ENCODE data around the gene BIVM.
A peak's percentile ranks its signal among the peaks of the same experiment; 100 is the strongest.

The BIVM gene

DNA sequence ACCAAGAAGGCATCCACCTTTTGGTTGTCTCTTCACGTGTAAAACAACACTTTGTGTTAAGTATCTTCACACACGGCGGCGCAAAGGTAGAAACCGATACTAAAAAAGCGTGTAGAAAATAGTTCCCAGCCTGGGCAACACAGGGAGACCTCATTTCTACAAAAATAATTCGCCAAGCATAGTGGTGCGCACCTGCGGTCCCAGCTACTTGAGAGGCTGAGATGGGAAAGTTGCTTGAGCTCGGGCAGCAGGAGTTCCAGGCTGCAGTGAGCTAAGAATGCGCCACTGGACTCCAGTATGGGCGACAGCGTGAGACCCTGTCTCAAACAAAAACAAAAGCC lies 46.3 kb downstream of the BIVM start:
- DNase-seq (ENCODE audit: low read depth in 2 of 2): no peak

DNA sequence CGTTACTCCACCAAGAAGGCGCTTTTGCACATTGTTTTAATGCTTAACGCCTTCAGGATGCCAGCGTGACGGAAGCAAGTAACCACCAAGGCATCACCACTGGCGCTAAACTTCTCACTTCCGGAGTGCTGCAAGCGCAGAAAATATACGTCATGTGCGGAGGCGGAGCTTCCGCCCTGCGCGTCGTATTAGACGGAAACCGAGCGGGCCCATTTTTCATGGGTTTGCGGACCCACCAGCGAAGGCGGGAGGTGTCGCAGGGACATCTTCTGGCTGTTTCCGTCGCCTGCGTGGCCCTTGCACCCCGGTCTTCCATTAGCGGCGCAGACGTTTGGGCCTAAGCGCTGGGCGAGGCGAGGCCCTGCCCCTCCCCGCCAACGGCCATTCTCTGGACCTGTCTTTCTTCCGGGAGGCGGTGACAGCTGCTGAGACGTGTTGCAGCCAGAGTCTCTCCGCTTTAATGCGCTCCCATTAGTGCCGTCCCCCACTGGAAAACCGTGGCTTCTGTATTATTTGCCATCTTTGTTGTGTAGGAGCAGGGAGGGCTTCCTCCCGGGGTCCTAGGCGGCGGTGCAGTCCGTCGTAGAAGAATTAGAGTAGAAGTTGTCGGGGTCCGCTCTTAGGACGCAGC lies 46.8 kb downstream of the BIVM start, which contains the start of gene ERCC5:
ERCC5 (plus strand) TSS at position 403 of the 631 bp plus-strand sequence. CDS start 235 bp downstream, outside the sequence.
- peak; percentile 89 for DNase-seq (ENCODE audit: low read depth in 2 of 2)

DNA sequence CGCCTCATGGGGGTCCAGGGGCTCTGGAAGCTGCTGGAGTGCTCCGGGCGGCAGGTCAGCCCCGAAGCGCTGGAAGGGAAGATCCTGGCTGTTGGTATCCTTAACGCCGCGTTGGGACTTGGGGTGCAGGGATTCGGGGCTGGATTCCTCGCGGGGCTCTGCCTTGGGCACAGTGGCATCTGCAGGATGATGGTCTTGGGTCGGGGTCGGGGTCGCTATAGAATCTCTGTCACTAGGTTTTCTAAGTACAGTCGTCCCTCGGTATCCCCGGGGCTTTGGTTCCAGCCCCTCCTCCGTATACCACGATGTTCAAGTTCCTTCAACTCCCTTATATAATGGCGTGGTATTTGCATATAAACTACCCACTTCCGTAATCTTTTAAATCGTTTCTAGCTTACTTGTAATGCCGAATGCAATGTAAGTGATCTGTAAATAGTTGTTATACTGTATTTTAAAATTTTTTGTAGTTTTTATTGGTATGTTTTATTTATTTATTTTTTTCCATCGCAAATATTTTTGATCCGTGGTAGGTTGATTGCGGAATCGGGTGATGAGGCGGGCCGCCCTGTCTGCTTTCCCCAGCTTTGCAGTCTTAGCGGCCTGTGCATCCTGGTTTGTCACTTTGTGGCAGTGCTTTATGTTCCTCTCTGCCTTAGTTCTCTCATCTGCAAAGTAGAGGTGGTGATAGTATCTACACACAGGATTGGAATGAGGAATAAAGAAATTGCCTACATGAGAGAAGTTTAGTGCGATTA lies 47.5 kb downstream of the BIVM start:
- no peak for DNase-seq (ENCODE audit: low read depth in 2 of 2)

DNA sequence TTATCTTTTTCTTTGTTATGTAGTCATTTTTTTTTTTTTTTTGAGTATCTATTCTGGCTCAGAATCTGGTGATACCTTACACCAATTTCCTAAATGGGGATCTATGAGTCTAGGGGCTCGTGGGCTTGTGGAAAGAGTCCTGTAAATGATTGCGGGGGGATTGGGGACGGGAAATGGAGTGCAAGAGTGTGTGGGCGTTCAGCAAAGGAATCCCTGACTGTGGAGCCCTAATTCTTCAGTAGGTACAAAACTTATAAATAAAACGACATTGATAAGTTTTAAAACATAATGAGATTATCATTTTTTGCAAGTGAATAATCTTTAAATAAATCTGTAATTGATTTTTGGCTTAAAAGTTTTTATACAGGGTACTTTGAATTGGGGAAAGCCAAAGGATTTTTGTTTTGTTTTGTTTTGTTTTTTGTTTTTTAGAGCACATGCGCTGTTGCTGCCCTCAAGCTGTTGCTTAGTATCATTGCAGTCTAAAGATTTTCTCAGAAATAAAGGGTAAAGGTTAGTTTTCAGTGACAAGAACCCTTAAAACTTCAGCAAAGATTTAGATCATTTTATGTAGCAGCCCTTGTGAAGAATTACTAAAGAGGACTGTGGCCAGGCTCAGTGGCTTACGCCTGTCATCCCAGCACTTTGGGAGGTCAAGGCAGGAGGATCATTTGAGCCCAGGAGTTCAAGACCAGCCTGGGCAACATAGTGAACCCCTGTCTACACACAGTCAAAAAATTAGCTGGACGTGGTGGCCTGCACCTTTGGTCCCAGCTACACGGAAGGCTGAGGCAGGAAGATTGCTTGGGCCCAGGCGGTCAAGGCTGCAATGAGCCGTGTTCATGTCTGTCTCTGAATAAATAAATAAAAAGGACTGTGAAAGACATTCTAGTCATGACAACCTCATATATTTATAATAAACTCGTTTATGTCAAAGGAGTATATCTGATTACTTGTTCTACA lies 48.6 kb downstream of the BIVM start:
- DNase-seq (ENCODE audit: low read depth in 2 of 2): no peak

DNA sequence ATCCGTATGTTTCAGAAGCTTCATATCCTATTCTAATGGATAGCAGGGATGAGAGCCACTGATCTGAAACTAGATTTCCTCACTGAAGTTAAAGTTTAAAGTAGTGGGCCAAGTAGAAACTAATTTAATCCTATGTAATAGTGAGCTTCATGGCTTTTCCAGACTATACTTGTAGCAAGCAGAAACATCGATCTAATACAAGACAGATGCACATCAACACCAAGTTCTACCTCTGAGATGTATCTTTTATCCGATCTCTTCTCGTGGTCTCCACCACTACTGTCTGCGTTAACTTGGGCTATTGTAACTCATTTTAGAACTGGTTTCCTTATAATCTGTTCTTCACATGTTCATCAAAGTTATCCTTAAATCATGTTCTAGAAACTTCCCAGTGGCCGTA lies 50.0 kb downstream of the BIVM start:
- no peak for DNase-seq (ENCODE audit: low read depth in 2 of 2)

DNA sequence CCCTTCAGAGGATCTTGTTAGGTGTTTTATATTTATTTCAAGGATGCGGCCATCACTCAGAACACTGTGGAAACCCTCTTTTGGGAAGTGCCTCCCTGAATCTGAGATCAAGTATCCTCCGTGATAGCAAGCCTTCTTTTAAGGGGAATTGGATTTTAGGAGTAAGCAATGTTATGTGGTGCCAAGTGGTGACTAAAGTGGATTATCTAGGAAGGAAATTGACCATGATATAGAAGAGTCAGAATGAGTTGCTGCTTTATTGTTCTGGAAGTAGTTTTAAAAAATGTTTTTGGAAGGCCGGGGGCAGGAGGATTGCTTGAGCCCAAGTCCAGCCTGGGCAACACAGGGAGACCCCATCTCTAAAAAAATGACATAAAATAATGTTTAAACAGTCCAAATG lies 53.6 kb downstream of the BIVM start:
- DNase-seq (ENCODE audit: low read depth in 2 of 2): no peak

DNA sequence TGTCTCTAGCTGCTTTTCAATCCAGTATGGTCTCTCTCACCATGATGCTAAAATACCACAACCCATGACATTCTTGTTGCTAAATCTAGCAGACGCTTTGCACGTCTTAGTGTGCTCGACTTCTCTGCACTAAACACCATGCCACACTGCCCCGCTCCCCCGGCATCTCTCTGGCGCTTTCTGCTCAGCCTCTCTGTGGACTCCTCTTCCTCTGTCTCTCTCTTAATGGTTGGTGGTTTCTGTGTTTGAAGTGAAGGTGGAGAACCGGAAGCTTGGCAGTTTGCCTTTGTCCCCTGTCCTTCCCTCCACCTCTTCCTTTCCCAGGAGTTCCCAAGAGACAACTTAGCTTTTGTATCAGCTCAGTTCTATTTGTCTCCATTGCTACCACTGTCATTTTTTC lies 55.8 kb downstream of the BIVM start:
- no peak for DNase-seq (ENCODE audit: low read depth in 2 of 2)

DNA sequence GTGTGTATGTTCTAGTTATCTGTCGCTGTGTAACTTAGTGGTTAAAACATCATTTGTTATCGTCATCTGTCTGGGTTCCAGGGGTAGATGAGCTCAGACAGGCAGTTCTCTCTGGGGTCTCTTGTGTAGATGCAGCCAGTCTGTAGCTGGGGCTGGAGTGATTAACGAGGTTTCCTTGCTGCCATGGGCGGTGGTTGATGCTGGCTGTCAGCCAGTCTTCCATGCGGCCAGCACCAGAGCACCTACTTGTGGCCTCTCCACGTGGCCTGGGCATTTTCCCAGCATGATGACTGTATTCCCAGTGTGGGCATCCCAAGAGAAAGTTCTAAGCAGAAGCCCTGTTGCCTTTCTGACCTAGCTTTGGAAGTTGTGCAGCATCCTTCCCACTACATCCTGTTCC lies 57.6 kb downstream of the BIVM start:
- DNase-seq (ENCODE audit: low read depth in 2 of 2): no peak

DNA sequence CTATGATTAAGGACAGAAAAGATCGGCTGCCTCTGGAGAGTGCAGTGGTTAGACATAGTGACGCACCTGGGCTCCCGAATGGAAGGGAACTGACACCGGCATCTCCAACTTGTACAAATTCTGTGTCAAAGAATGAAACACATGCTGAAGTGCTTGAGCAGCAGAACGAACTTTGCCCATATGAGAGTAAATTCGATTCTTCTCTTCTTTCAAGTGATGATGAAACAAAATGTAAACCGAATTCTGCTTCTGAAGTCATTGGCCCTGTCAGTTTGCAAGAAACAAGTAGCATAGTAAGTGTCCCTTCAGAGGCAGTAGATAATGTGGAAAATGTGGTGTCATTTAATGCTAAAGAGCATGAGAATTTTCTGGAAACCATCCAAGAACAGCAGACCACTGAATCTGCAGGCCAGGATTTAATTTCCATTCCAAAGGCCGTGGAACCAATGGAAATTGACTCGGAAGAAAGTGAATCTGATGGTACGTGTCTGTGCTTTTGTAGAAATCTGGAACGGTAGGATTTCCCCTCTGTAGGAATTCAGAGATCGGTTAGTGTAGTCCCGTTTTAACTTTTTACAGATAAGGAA lies 63.8 kb downstream of the BIVM start:
- no peak for DNase-seq (ENCODE audit: low read depth in 2 of 2)

DNA sequence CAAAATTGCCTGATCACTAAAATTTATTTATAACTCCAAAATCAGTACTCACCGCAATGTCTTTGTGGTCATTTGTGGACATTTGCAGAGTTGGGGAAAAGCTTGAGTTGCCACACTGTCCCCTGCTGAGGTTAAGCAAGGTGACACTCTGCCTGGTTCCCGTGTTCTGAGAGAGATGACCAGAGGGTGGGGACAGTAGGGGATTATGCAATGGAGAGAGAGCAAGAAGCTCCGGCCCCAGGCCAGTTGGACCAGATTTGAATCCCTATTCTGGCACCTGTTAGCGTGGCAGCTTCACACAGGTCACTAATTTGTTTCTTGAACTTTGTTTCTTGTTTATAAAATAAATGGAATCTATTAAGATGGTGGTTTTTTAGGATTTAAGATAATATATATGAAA lies 64.7 kb downstream of the BIVM start:
- DNase-seq (ENCODE audit: low read depth in 2 of 2): no peak

DNA sequence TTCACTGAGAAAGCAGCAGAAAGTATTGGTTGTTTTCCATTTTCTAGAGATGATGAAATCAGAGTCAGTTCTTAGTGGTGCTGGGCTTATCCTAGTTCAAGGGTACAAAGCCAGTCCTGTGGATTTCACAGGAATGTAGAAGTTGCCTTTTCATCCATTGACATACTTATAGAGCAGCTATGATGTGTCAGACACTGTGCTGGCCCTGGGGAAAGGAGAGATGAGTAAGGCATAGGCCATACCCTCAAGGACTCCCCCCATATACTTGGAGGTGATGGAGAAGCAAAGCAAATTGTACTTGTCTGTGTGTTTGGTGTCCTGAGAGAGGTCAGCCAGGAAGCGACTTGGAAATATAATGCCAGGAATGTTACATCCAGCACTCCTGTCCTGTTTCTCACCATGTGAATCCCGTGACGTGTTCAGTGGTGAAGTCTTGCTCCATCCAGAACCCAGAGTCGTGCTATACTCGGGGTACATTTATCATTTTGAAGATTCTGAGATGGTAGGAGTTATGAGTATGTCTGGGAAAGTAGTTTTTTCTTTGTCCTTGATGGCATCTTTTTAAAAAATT lies 69.5 kb downstream of the BIVM start:
- DNase-seq (ENCODE audit: low read depth in 2 of 2): no peak

DNA sequence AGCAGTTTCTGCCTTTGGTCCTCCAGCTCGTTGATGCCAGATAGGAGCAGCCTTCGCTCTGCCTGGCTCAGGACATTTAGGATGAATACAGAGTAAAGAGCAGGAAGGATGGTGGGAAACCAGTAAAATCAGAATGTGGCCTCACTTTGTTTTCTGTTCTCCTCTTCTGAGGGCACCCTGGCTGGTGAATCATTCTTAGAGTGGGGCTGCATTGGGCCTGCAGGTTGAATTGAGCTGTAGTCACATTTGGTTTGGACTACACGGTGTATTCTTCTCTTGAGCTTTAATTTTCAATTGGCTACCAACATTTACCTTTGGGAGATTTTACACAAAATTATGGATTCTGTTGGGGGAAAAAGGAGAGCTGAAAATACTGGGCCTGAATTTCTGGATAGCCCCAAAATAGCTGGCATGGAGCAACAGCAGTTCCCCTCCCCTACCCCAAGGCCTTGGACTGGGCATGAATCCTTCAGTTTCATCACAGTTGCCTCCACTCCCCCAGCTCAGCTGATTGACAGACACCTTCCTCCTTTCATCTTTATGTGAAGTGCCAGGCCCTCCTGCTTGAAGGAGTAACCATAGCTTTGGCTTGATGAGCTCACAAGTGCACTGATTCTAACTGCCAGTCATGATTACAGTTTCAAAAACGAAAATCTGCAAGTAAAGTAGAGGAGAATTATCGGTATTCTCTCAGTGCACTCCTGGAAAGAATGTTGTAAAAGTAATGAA lies 71.2 kb downstream of the BIVM start:
- DNase-seq (ENCODE audit: low read depth in 2 of 2): no peak

DNA sequence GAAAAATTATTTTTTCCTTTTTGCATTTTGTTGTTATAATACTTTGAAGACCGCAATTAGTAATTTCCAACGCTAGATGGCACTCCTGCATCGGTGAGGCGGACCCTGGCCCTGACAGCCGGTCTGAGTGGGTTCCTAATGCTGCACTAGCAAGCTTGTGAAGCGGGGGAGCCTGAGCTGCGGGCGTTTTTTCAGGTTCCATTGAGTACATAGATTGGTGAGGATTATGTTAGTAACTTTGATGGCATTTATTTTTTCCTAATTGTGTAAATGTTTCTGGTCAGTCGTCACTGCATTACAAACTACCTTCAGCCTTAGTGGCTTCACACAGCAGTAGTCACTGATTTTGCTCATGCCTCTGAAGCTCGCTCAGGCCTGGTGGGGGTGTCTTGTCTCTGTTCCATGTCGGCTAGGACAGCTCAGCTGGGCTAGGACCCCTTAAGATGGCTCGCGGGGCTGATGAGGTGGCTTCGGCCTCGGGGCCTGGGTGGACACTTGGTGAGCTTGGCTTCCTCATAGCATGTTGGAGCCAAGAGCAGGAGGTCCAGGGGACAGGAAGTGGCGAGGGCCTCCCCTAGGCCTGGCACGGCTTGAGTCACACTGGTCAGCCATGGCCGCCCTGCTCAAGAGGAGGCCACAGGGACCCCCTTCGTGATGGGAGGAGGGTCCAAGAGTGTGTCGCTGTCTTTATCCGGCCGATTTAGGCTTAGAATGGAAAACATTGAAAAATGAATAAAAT lies 71.9 kb downstream of the BIVM start:
- DNase-seq (ENCODE audit: low read depth in 2 of 2): peak in 1 of 2 experiments; percentile 16

DNA sequence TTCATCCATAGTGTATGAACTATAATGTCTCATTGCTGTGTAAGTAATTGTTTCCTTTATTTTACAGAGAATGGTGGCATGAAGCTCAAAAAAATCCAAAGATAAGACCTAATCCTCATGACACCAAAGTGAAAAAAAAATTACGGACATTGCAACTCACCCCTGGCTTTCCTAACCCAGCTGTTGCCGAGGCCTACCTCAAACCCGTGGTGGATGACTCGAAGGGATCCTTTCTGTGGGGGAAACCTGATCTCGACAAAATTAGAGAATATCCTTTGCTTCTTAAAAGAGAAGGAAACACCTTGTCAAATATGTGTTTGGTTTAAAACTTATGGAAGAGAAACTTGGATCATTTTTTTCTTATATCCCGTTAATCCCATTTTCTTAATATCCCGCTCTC lies 73.2 kb downstream of the BIVM start:
- DNase-seq (ENCODE audit: low read depth in 2 of 2): no peak

DNA sequence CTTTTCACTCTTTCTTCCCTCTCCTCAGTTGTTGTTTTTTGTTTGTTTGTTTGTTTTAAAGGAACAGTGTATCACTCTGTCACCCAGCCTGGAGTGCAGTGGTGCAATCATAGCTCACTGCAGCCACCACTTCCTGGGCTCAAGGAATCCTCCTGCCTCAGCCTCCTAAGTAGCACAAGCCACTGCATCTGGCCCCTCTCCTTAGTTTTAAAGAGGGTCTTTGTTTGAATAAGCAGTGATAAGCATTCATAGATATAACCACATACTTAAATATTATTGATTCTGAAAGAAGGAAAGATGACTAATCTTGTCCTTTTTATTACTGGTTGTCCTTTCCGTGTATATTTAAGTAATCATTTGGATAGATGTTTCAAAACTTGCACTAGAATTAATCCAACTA lies 73.6 kb downstream of the BIVM start:
- DNase-seq (ENCODE audit: low read depth in 2 of 2): no peak

DNA sequence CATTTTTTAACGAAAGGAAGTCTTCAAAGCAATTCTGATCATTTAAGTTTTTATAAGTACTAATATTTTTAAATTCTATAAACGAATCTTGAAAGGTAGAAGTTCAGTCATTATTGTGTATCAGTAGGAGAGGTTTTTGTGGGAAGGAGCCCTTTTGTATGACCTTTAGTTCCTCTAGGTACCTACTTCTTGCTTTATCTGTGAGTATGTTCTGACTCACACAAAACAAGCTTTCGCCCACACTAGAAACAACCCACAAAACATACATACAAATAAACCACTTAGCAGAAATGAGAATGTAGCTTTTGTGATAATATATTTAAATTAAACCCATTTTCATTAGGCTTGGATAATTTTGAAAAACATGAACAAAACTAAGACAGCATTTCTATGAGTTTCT lies 74.7 kb downstream of the BIVM start:
- no peak for DNase-seq (ENCODE audit: low read depth in 2 of 2)

DNA sequence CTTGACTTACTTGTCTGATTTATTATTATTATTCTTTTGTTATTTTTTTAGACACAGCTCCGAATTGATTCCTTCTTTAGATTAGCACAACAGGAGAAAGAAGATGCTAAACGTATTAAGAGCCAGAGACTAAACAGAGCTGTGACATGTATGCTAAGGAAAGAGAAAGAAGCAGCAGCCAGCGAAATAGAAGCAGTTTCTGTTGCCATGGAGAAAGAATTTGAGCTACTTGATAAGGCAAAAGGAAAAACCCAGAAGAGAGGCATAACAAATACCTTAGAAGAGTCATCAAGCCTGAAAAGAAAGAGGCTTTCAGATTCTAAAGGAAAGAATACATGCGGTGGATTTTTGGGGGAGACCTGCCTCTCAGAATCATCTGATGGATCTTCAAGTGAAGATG lies 76.3 kb downstream of the BIVM start:
- DNase-seq (ENCODE audit: low read depth in 2 of 2): no peak

DNA sequence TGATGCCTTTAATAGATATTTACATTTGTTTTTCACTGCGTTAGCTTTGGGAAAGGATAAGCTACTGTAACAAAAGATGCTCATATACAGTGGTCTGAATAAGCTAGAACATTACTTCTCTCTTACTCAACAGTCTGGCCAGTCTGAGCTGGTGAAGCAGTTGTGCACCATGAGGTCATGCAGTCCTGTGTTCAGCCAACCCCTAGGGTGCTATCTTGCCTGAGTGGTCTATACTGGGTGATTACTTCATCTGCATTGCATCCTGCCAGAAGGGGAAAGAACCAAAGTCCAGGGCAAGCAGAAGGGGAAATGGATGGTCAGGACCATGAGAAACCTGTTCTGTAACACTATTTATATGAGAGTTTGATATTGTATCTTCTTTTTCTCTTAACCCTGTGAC lies 78.4 kb downstream of the BIVM start:
- no peak for DNase-seq (ENCODE audit: low read depth in 2 of 2)

DNA sequence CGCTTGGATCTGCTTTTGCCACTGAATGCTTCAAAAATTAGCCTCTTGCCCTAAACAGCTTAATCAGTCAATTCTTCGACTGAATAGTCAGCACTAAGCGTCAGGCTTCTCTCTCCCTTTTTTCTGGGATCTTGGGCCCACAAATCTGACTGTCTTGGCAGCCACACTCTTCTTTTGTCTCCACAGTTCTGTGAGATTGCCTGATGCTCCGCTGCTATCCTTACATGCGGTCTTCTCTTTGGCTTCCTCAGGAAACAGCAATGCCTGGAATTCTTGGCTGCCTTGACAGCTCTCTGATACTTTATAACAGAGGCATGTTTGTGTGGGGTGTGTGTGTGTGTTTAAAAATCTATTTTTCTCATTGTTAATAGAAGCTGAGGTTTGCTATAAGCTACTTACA lies 79.6 kb downstream of the BIVM start:
- DNase-seq (ENCODE audit: low read depth in 2 of 2): peak; percentile 42 to 52

DNA sequence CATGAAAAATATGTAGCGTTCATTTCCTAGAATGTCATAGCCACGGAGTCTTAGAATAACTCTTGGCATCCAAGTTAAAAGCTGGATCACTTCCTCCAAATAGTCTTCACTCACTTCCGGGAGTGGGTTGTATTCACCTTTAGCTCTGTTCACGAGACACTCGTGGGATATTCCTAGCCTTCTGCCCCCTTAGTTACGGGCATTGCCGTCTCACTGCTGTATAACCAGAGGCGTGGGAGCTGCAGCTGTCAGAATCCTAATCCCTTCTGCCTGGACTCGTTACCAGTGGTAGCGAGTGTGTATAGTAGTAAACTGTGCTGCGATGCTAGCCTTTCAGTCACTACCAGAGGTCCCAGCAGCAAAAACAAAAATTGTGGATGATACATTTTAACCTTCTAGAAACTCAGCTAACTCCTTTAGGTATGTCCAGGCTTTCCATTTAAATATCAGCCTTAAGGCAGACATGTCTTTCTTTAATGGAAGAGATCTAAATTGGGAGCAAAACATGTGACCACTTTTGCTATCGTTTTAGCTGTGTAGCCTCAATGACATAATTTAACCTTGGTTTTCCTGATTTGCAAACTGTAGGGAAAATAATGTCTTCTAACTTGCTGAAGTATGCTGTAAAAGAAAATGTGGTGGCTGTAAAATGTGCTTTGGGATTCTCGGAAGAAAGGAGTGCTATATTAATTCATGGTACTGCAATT lies 81.0 kb downstream of the BIVM start:
- DNase-seq (ENCODE audit: low read depth in 2 of 2): no peak
